Kidney capillary endothelial cell (primary cell): Measurements from ENCODE around the gene ZEB1.
"Not testable (repeated sequence)": the region's sequence is repeated elsewhere in the genome, so short reads cannot be mapped to it uniquely, and the experiment has no call there.

Source experiments
- DNase-seq: peaks from one replicate; pipeline ENCODE4 v3.0.0-alpha.2; 2018; ENCODE audit warnings: low spot score

The ZEB1 gene

DNA sequence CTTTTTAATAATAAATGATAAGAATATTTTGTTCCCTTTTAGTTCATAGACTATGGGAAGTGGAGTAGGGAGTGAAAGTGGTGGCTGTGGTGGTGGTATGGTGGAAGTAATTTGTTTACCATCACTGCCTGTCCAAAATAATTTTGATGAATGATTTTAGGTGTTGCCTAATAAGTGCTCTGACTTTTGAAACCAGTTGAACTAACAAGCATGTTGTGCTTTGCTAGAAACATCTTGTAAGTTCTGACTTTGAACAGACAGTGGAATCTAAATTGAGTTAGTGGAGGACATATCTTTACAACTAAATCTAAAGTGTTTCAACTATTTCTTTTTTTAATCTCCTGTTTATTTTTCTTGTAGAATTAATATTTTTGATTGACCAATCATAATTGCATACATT lies 49.7 kb downstream of the ZEB1 start:
- no peak for DNase-seq

DNA sequence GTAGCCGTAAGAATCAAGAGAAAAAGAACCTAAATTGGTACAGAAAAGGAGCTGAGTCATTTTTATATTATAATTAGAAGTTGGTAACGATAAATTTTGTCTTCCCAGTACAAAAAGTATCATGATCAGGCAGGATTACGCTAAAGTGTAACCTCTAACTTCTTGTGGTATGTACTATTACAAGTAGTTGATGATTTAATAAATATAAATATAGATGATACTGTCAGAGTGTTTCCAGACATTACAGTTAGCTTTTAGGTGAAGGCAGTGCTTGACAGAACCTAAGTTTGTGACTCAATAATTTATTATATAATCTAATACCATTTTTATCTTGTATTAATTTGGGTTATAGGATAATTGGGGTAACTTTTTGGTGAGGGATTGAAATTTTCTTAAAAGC lies 53.4 kb downstream of the ZEB1 start:
- DNase-seq = no peak

DNA sequence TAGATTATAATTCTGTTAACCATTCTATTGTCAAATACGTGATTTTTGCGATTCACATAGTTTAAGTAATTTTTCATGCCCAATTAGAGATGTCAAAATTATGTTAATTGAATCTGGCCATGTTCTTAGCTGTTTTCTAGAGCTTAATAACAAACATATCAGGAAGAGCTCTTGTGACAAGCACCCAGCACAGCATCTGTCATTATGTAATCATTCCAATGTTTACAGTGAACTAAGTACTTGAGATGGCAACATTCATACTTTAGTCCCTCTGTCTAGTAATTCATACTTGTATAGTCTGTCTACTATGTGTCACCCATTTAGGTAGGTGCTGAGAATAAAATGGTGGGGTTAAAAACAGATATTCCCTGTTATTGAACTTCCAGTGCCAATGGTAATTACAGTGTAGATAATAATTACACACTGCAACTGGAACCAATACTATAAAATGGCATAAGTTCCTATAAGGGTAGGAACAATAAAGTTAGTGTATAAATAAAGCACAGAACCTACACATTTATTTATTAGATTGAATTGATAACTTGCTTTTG lies 55.2 kb downstream of the ZEB1 start:
- DNase-seq = no peak

DNA sequence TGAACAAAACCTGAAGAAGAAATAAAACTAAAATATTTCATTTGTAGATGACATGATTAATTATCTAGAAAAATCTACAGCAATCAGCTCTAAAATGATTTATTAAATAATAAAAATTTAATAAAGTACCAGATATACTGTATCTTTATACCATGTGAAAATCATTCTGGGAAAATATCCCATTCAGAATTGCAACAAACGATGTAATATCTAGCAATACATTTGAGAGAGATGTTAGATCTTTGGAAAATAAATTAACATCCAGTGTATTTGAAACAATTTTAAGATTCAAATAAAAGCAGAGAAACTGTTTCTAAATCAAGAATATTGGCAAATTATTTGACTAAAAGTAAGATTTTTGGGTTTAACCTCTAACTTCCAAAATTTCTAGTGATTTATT lies 62.2 kb downstream of the ZEB1 start:
- no peak for DNase-seq

DNA sequence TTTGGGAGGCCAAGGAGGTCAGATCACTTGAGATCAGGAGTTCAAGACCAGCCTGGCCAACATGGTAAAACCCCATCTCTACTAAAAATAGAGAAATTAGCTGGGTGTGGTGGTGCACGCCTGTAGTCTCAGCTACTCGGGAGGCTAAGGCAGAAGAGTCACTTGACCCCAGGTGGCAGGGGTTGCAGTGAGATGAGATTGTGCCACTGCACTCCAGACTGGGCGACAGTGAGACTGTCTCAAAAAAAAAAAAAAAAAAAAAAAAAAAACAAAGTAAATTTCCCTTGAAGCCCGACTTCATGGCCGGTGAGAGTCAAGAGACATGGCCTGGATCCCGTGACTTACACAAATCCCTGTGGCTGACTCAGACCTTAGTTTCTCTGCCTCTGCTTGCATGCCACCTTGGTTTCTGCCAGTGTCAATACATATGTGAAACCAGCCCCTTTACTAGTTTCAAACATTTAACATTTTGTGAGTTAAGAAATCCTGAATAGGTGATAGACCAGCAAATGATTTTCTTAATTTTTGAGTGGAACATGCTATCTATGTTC lies 62.8 kb downstream of the ZEB1 start:
- no peak for DNase-seq

DNA sequence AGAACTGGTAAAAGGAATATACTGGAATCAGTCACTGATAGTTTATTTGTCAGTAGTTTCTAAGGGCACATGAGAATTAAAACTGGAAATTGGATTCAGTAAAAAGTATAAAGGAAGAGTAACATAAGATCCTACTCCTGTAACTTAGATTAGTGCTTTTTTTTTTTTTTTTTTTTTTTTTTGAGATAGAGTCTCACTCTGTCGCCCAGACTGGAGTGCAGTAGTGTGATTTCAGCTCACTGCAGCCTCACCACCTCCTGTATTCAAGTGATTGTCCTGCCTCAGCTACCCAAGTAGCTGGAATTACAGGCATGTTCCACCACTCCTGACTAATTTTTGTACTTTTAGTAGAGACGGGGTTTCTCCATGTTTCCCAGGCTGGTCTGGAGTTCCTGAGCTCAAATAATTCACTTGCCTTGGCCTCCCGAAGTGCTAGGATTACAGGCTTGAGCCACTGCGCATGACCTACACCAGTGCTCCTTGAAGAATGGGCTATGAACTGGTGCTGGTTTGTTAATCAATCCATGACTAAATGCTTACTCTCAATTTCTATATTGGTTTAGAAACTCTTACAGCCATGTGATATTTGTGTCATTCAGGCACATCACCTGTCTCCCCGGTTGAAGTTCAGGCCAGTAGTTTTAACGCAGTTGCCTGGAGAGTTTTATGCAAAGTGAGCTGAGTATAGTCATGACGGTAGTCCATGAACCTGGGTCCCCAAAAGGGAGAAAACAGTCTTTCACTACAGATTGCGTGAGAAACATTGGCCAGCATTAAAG lies 65.0 kb downstream of the ZEB1 start:
- DNase-seq = no peak

DNA sequence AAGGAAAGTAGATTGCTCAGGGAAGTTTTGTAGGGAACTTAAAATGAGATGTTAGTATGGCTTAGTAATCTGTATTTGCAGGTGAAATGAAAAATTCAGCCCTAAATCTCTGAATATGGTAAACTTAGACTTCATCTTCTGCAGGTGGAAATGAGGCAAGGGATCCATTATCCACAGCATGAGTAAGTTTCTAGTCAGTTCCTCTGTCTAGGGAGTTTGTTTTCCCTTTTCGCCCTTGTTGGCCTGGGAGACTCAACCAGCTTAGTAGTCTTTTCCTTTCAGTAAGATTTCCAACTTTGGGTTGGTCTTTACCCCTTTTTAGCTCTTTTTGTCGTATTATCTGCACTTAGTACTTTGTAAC lies 65.6 kb downstream of the ZEB1 start:
- DNase-seq = peak; percentile 57

DNA sequence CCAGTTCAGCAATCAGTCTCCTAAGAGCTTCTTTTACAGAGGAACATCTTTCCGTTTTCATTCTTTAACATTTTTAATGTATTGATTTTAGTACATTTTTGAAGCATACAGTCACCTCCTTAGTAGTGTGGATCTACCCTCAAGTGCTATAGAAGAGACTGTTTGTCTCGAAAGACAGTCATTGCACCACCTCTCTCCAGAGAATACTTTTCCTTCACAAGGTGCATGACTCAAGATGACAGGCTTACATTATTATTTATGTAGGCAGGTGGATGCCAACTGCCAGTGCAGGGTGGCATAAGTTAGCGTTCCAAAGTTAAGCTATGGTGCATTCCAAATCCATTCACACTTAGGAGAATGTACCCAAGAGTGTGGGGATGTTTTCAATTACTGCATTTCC lies 71.8 kb downstream of the ZEB1 start:
- no peak for DNase-seq

DNA sequence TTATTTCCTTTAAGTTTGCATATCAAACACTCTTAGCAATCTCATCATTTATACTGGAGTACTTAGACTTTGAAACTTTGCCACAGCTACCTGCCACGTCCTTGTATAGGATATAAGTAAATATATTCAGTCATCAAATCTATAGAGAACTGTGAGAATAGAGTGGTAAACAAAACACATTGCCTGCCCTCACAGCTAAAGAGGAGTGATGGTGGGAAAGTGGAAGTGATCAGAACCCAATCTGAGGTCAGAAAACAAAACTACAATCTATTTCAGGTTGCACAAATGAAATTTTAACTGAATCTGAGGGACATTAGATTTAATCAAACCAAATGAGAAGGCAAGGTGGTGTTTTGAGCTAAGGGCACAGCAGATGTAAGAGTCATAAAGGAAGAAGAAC lies 74.8 kb downstream of the ZEB1 start:
- no peak for DNase-seq

DNA sequence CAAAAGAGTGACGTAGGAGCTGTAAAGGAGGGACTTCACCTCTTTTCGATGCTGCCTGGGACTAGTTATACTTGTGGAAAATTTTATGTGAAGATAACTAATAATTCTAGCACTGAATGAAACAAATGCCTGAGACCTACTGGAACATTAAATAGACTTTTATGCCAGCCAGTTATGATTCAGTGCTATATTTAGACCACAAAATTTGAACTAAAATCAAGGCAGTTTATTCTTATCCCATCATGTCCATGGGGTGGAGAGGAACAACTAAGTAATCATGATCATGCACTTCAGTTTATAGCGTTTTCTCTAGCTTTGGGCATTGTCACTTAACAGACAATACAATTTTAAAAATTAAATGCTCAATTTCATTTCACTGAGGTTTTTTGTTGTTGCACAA lies 76.7 kb downstream of the ZEB1 start:
- no peak for DNase-seq

DNA sequence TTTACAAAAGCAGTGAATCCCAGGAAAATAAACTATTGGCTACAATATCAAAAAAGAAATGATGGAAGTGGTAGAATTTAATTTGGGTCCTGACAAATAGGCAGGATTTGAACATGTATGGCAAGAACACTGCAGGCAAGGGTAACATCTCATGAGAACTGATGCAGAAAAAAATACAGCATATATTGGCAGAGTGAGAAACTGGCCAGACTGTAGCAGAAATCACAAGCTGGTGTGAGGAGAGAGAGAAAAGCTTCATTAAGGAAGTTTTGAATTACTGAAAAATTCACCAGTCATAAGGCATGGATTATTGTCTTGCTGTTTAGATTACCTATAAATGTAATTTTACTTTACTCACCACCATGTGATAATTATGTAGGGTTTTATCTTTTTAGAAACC lies 77.4 kb downstream of the ZEB1 start:
- DNase-seq = no peak

DNA sequence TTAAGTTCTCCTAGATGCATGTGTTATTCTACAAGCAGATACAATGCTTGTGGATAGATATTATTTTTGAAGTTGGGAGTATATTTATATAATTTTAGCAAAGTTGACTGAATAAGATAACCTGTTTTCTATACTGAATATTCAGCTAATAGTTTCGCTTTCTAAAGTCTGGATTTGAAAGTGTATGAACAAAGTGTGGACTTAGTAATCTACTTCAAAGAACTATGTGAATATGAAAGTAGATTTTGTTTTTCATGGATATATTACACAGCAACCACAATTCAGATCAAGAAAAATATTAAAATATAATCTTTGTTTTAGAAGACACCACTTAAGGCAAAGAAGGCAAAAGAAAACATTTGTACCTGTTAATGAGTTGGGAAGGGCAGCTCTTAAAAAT lies 78.8 kb downstream of the ZEB1 start:
- no peak for DNase-seq

DNA sequence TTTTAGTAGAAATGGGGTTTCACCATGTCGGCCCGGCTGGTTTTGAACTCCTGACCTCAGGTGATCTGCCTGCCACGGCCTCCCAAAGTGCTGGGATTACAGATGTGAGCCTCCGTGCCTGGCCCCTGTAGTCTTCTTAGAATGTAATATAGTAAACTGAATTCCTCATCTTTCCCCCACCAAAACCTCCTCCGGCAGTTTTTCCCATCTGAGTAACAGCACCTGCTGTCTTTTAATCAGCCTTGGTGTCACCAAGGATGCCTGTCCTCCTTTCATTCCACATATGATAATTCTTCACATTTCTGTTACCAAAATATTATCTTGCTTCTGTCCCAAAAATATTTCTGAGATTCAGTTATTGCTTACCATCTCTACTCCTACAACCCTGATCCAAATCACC lies 80.2 kb downstream of the ZEB1 start:
- DNase-seq = no peak

DNA sequence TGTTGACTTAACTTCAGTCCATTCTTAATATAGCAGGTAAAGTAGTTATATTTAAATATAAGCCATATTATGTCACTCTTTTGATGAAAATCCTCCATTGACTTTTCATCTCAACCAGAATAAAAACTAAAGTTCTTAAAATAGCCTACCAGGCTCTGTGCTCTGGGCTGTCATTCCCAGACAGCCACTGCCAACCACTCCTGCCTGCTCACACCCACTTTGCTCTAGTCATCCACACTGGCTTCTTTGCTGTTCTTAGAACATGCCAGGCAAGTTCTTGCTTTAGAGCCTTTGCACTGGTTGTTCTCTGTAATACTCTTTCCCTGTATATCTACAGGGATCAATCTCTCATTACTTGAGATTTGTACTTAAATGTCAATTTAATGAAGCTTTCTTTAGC lies 80.6 kb downstream of the ZEB1 start:
- no peak for DNase-seq

DNA sequence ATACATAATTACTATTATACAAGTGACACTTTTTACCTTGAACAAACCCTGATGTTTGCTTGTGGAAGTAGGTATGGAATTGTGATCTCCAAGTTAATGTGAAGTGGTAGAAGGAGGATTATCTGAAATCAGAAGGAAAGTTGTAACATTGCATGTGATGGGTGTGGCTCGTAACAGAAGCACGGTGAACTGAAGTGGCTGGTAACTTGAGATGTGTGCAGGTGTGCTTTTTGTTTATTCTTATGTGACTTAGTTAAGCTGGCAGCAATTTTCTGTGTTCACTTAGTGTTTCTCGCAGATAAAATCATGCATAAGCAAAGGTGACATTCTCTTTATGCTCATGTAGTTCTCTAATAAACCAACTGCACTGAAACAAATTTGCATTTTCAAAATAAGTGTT lies 82.3 kb downstream of the ZEB1 start:
- DNase-seq = no peak

DNA sequence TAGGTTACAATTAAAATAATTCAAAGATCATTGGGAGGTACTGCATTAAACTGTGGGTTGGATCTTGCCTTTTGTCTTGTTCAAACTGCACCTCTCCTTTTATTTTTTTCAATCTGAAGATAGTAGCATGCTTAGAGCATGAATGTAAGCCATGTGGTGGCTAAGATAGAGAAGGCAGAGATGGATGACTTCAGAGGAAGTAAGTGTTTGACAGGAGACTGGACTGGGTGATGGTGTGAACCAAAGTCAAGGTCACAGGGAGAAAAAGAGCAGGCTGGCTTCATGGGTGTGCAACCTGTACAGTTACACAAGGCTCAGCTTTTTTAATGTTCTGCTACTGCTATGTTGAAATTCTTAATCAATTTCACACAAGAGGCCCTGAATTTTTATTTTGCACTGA lies 85.6 kb downstream of the ZEB1 start:
- no peak for DNase-seq

DNA sequence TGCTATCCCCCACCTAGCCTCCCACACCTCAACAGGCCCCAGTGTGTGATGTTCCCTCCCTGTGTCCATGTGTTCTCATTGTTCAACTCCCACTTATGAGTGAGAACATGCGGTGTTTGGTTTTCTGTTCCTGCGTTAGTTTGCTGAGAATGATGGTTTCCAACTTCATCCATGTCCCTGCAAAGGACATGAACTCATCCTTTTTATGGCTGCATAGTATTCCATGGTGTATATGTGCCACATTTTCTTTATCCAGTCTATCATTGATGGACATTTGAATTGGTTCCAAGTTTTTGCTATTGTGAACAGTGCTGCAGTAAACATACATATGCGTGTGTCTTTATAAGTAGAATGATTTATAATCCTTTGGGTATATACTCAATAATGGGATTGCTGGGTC lies 86.8 kb downstream of the ZEB1 start:
- DNase-seq = not testable (repeated sequence)

DNA sequence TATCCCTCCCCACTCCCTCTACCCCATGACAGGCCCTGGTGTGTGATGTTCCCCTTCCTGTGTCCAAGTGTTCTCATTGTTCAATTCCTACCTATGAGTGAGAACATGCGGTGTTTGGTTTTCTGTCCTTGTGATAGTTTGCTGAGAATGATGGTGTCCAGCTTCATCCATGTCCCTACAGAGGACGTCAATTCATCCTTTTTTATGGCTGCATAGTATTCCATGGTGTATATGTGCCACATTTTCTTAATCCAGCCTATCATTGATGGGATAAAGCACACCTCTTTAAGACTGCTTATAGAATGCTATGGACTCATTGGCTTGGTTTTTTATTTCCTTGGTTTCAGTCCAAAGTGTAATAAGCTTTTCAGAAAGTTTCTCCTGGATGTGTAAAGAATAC lies 93.4 kb downstream of the ZEB1 start:
- DNase-seq = not testable (repeated sequence)

DNA sequence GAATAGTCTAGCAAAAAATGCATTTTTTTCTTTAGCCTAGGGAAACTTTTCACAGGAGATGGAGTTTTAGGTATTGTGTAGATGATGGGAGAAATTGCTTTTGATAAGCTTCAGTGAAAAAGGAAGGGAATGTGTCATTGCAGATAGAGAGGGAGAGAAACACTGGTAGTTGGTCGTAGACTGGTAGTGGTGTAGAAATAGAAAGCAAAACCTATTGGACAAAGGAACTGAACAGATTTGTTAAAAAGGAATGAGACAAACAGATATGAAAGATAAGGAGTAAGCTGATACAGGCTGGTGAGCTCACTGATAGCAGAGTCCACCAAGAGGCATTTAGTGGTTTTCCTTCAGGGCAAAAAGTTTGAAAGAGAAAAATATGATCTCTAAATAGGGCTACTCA lies 94.3 kb downstream of the ZEB1 start:
- DNase-seq = no peak

DNA sequence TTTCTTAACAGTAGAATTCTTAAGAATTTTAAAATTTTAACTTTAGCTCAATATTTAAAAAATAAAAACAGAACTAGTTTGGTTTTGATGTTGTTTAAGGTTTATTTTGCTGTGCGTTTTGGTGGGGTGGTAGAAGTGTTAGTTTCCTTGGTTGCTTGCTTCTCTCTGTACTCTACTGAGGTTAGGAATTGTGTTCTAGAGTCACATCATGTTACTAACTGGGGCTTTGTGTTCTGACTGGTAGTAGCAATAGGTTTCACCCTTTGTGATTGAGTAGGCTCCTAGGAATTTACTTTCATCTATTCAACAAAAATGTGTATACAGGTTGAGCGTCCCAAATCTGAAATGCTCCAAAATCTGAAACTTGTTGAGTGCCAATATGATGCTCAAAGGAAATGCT lies 99.5 kb downstream of the ZEB1 start:
- DNase-seq = no peak

DNA sequence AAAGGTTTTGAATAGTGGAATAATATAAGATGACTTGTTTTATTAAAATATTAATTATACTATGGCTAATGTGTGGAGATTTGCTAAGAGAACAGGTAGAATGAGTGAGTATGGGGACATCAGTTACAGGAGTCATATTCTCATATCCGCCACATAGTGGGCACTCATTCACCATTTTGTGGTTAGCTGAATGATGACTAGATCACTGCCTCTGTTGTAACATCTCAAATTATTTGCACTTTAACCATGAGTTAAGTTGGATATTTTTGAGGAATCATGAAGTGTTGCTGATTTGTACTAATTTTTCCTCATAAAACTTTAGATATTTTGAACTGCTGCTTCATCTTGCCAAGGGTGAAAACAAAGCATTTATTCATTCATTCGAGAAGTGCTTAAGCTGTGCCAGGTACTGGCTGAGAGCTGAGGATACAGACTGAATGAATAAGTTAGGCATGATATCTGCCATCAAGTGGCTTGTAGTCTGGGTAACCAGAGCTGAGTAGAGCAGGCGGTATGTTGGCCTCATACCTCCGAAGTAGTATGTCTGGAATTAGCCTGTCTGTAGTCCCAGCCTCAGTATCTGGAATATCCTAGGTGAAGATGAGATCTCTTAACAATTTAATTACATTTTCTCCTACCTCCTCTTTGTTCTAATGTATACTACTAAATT lies 100.5 kb downstream of the ZEB1 start:
- DNase-seq = no peak

DNA sequence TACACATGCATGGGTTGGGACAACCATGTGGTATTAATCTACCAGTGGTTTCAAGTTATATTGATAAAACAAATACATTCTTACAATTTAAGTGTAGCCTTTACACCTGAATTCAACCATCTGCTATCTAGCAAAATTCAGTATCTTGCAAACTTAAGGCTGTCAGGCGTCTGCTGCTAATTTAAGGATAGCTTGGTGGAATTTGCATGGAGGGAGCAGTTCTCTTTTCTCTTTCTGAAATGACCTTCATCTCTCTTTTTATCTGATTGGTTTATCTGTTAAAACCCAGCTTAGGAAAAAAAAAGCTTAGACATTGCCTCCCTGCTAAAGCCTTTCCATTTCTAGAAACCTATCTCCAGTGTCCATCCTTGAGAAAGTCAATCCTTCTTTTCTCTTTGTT lies 102.3 kb downstream of the ZEB1 start:
- no peak for DNase-seq

DNA sequence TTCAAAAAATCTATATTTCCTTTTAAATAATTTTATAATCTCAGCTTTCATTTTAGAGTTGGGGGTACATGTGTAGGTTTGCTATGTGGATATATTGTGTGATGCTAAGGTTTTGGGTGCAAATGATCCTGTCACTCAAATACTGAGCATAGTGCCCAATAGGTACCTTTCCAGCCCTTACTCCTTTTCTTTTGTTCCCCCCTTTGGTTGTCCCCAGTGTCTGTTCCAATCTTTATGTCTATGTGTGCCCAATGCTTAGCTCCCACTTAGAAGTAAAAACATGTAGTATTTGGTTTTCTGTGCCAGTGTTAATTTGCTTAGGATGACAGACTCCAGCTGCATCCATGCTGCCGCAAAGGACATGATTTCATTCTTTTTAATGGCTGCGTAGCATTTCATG lies 103.6 kb downstream of the ZEB1 start:
- no peak for DNase-seq

DNA sequence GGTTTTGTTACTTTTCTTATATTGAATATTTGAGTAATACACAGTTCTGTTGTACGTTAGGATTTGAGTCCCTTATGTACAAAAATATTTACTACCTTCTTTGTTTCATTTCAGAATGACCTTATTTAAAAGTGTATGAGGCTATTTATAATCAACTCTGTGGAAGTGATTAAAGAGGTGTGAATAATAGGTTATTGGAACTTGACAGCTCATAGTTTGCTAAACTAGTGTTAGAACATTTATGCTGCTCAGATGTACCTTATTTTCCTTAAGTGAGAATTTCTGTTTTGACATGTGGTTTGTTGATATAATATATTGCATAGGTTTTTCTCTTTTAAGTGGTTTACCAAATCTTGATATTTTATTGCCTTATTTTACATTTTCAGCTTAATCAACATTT lies 105.5 kb downstream of the ZEB1 start:
- DNase-seq = no peak
